Left ventricle myocardium inferior (tissue), 1 donor: Measurements from ENCODE around the gene MXD4. TPM values are rescaled to one million over a fixed set of nuclear protein-coding genes. Genes with fewer than 3 reads are reported as not detected.

ENCODE experiments used
- DNase-seq: peaks from one replicate; pipeline ENCODE4 v3.0.0-alpha.2; 2020
- H3K27ac ChIP-seq: fragments of 200-600 bp; replicated peaks from 2 replicates; pipeline ENCODE4 v1.8.0; 2021
- H3K27me3 ChIP-seq: fragments of 200-600 bp; 2 replicates; pipeline ENCODE4 v1.8.0; 2021; ENCODE audit warnings: low read depth
- H3K36me3 ChIP-seq: fragments of 200-600 bp; 2 replicates; pipeline ENCODE4 v1.8.0; 2021
- H3K4me1 ChIP-seq: fragments of 200-600 bp; 2 replicates; pipeline ENCODE4 v1.8.0; 2021
- H3K4me3 ChIP-seq: fragments of 200-600 bp; 2 replicates; pipeline ENCODE4 v1.8.0; 2021; ENCODE audit warnings: mild to moderate bottlenecking, moderate library complexity
- H3K9me3 ChIP-seq: fragments of 200-600 bp; replicated peaks from 2 replicates; pipeline ENCODE4 v1.8.0; 2021
- intact Hi-C: fragments of 100-400 bp; cut with micrococcal nuclease; formaldehyde crosslinking; loops from one replicate; pipeline ENCODE4 v1.11.0; 2022
- total RNA-seq: library from RNA; stranded (reverse); fragmentation: NEBNext Ultra II Directional; extraction: Animal tissue kit (Norgen Biotek cat#: 25700); gene quantifications from one replicate; pipeline ENCODE4 v1.2.1, GENCODE V29; 2021
- TF ChIP-seq, protein P1 (sequence below): fragments of 200-600 bp; IDR thresholded peaks from 2 replicates; pipeline ENCODE4 v1.8.0; 2021; ENCODE audit warnings: antibody characterized with exemption, mild to moderate bottlenecking, borderline replicate concordance
- donor health status: DM: no; HTN: yes; CAD: no; lungs with severe emphysema.

Gene MXD4
- total RNA-seq, 1 donor from 2014 or later: 40.4 TPM

DNA sequence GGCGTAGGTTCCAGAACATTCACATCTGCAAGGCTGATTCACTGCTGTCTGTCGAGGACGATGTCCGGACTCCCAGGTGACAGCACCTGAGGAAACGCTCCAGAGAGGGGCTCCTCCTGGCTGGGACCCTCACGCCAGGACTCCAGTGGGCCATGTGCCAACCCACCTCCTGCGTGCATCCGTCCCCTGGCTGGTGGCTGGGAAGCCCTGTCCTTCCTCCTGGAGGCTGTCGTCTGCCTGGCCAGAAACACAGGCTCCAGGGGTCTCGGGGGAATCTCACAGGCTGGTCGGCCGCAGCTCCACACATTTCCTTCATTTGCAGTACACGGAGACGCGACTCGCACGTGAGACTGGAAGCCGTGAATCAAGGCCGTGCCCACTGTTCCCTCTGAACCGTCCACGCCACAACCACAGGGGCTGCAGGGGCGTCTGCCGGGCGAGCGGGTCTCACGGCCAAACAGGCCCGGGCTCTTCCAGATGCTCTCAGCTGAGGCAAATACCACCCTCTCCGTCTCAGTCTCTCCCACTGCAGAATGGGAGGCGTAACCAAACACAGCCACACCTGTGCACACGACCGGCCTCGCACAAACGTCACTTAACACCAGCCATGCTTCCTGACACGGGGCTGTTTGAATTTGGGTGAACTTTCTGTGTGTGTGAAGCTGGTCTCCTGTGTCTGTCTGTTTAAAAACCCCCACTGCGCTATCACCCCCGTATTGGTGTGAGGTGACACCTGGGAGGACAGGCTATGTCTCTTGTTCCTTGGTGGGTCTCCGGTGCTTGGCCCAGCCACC lies 38.7 kb upstream of the MXD4 start:
- intact Hi-C loops: no loop called here
- DNase-seq: no peak

DNA sequence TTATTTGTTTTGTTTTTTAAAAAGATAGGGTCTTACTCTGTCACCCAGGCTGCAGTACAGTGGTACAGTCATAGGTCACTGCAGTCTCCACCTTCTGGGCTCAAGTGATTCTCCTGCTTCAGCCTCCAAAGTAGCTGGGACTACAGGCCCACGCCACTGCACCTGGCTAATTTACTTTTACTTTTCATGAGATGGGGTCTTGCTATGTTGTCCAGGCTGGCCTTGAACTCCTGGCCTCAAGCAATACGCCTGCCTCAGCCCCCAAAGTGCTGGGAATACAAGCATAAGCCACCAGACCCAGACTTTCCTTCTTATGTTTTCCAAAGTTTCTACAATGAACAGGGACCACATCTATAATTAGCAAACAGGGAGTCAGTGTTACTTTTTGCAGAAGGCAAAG lies 37.9 kb upstream of the MXD4 start:
- H3K36me3 ChIP-seq: peaks cover 8% of the 10 kb centered on the region
- intact Hi-C loops: no loop called here
- DNase-seq: no peak
- H3K4me1 ChIP-seq: peaks cover 14% of the 10 kb centered on the region
- H3K27me3 ChIP-seq: no peaks in the 10 kb centered on the region
- no peak overlapping the region for H3K27ac ChIP-seq
- peaks cover 9% of the 10 kb centered on the region for H3K9me3 ChIP-seq
- H3K4me3 ChIP-seq: no peak overlapping the region
- TF ChIP-seq, protein P1, sequence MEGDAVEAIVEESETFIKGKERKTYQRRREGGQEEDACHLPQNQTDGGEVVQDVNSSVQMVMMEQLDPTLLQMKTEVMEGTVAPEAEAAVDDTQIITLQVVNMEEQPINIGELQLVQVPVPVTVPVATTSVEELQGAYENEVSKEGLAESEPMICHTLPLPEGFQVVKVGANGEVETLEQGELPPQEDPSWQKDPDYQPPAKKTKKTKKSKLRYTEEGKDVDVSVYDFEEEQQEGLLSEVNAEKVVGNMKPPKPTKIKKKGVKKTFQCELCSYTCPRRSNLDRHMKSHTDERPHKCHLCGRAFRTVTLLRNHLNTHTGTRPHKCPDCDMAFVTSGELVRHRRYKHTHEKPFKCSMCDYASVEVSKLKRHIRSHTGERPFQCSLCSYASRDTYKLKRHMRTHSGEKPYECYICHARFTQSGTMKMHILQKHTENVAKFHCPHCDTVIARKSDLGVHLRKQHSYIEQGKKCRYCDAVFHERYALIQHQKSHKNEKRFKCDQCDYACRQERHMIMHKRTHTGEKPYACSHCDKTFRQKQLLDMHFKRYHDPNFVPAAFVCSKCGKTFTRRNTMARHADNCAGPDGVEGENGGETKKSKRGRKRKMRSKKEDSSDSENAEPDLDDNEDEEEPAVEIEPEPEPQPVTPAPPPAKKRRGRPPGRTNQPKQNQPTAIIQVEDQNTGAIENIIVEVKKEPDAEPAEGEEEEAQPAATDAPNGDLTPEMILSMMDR: no peak

More for the DNA sequence above, 38.7 kb upstream of the MXD4 start:
- H3K27me3 ChIP-seq: no peaks in the 10 kb centered on the region
- peaks cover 8% of the 10 kb centered on the region for H3K36me3 ChIP-seq
- TF ChIP-seq, protein P1: no peak
- peaks cover 14% of the 10 kb centered on the region for H3K4me1 ChIP-seq
- no peak overlapping the region for H3K4me3 ChIP-seq
- H3K27ac ChIP-seq: no peak overlapping the region
- peaks cover 9% of the 10 kb centered on the region for H3K9me3 ChIP-seq

DNA sequence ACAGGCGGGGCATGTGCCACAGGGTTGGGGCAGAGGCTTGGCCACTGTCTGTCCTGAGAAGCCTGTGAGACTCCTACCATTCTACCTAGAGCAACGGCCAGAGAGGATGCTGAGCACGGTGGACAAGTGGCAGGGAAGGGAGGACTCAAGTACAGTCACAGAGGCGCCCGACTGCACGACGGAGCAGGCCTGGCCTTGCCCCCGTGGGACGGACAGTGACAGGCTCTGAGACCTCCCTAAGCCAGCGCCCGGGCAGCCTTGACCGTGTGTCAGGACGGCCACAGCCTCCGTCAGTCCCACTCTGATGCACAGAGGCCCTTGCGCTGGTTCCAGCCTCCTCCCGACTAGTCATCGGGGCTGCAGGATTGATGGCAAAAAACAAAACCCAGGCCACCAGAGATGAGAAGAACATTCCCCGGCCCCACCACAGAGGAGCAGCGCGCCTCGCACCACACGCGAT lies 36.7 kb upstream of the MXD4 start:
- Histone ChIP-seq H3K27ac (no peak overlapping the region), H3K27me3 (no peaks in the 10 kb centered on the region), H3K4me3 (no peak overlapping the region), H3K9me3 (peaks cover 9% of the 10 kb centered on the region), H3K36me3 (peaks cover 8% of the 10 kb centered on the region), H3K4me1 (peaks cover 14% of the 10 kb centered on the region)
- TF ChIP-seq, protein P1: no peak
- no peak for DNase-seq
- intact Hi-C loops: no loop called here

- Histone ChIP-seq H3K27ac (no peak overlapping the region), H3K4me1 (peaks cover 14% of the 10 kb centered on the region), H3K4me3 (no peak overlapping the region), H3K36me3 (peaks cover 7% of the 10 kb centered on the region), H3K27me3 (no peaks in the 10 kb centered on the region), H3K9me3 (peaks cover 6% of the 10 kb centered on the region)
- intact Hi-C loops: no loop called here
- TF ChIP-seq, protein P1: no peak
- no peak for DNase-seq
Measured at GRCh38 chr4:2297606-2298531, 36.0 kb upstream of the MXD4 start.

GRCh38 chr4:2296631-2297601 lies 35.0 kb upstream of the MXD4 start:
- Histone ChIP-seq H3K27me3 (no peaks in the 10 kb centered on the region), H3K27ac (no peak overlapping the region), H3K4me3 (no peak overlapping the region), H3K9me3 (no peaks in the 10 kb centered on the region), H3K4me1 (peaks cover 17% of the 10 kb centered on the region), H3K36me3 (no peaks in the 10 kb centered on the region)
- intact Hi-C loops: no loop called here
- TF ChIP-seq, protein P1: no peak
- no peak for DNase-seq
